NK-92 (cell line): Measurements from ENCODE around the gene HLA-DOA.

ENCODE experiments used
- DNase-seq: peaks from one replicate; lab custom pipeline; 2025; ENCODE audit not compliant: unreplicated experiment; lab: John Stamatoyannopoulos, UW

The HLA-DOA gene

GRCh38 chr6:33008944-33009861, at the start of gene HLA-DOA:
HLA-DOA (minus strand) TSS chr6:33009591.
- no peak for DNase-seq

- DNase-seq, result no peak
Measured at GRCh38 chr6:33057222-33058150, 48.1 kb upstream of the HLA-DOA start.

GRCh38 chr6:33053230-33053629, 43.8 kb upstream of the HLA-DOA start:
- no peak for DNase-seq

- DNase-seq, result no peak
Measured at GRCh38 chr6:33052627-33053026, 43.2 kb upstream of the HLA-DOA start.

GRCh38 chr6:33050014-33050810, 40.8 kb upstream of the HLA-DOA start:
- DNase-seq, result no peak

GRCh38 chr6:33049323-33050013, 40.1 kb upstream of the HLA-DOA start:
- DNase-seq, result no peak

GRCh38 chr6:33040157-33040556, 30.8 kb upstream of the HLA-DOA start:
- DNase-seq, result no peak

- no peak for DNase-seq
Measured at GRCh38 chr6:33036535-33036934, 27.1 kb upstream of the HLA-DOA start.

GRCh38 chr6:33034554-33034953, 25.2 kb upstream of the HLA-DOA start:
- DNase-seq, result no peak

GRCh38 chr6:33030245-33030644, 20.9 kb upstream of the HLA-DOA start:
- DNase-seq, result no peak

- no peak for DNase-seq
Measured at GRCh38 chr6:33029328-33030184, 20.2 kb upstream of the HLA-DOA start.

- DNase-seq, result no peak
Measured at GRCh38 chr6:33028220-33028849, 18.9 kb upstream of the HLA-DOA start.

- DNase-seq, result no peak
Measured at GRCh38 chr6:33024521-33024920, 15.1 kb upstream of the HLA-DOA start.

- no peak for DNase-seq
Measured at GRCh38 chr6:33023536-33023935, 14.1 kb upstream of the HLA-DOA start.

- no peak for DNase-seq
Measured at GRCh38 chr6:33021917-33022316, 12.5 kb upstream of the HLA-DOA start.

GRCh38 chr6:33019372-33019771, 10.0 kb upstream of the HLA-DOA start:
- DNase-seq, result no peak

- no peak for DNase-seq
Measured at GRCh38 chr6:33018904-33019303, 9.5 kb upstream of the HLA-DOA start.

- no peak for DNase-seq
Measured at GRCh38 chr6:33018418-33018817, 9.0 kb upstream of the HLA-DOA start.
